Measurements from ENCODE around the gene SUN1.

- TF ChIP-seq CTCF (IDR thresholded peaks at IDR 0.05) (no peak), POLR2A (IDR thresholded peaks at IDR 0.05) (no peak), POLR2AphosphoS5 (IDR thresholded peaks at IDR 0.05) (no peak)
These were observed 31.6 kb upstream of the SUN1 start for GRCh38 chr7:800692-801091.

All from breast epithelium (tissue), 3 donors.